ENCODE results near the gene TNP2. TPM values are rescaled to one million over a fixed set of nuclear protein-coding genes. Genes with fewer than 3 reads are reported as not detected.

TNP2 gene
- total and polyA plus RNA-seq, 9 of the 15 experiments (the other 6 are each of a cell fraction or from before 2014, with no cell fraction given): not detected

- TF ChIP-seq MBD1 (CRISPR knock-in tag; IDR thresholded peaks at IDR 0.05): no peak
- TF ChIP-seq ZBTB2 (IDR thresholded peaks at IDR 0.05): no peak
- TF ChIP-seq CCAR2 (IDR thresholded peaks at IDR 0.05; ENCODE audit: low read depth, low read length): no peak
- no peak for TF ChIP-seq EHMT2 (IDR thresholded peaks at IDR 0.05)
- TF ChIP-seq COPS2 (conservative IDR thresholded peaks at IDR 0.05): no peak
- TF ChIP-seq POLR2H (tag; IDR thresholded peaks at IDR 0.05; ENCODE audit: low read depth): peak; percentile 98
- peak; percentile 78 for TF ChIP-seq GTF2A2 (tag; IDR thresholded peaks at IDR 0.05)
- TF ChIP-seq CXXC5 (CRISPR knock-in tag; IDR thresholded peaks at IDR 0.05): peak; percentile 78
- peak; percentile 41 for TF ChIP-seq MEIS2 (IDR thresholded peaks at IDR 0.05; ENCODE audit: partially characterized antibody)
- no peak for TF ChIP-seq ZNF146 (CRISPR knock-in tag; IDR thresholded peaks at IDR 0.05; ENCODE audit: unreplicated experiment)
- peak; percentile 77; the same call in 1 of the 2 replicates for TF ChIP-seq POLR2AphosphoS5 (IDR thresholded peaks at IDR 0.05; ENCODE audit: control insufficient read depth, insufficient read depth, low read depth, low read length)
- no peak for TF ChIP-seq KHSRP (IDR thresholded peaks at IDR 0.05)
- TF ChIP-seq SMARCC2 (IDR thresholded peaks at IDR 0.05; ENCODE audit: low read depth): no peak
- no peak for TF ChIP-seq RBM39 (optimal IDR thresholded peaks at IDR 0.05; ENCODE audit: low read depth, low read length)
- no peak for TF ChIP-seq GATA2 (CRISPR knock-in tag; IDR thresholded peaks at IDR 0.05)
- TF ChIP-seq ZBTB12 (CRISPR knock-in tag; IDR thresholded peaks at IDR 0.05): no peak
- no peak for TF ChIP-seq E4F1 (CRISPR knock-in tag; IDR thresholded peaks at IDR 0.05; ENCODE audit: borderline replicate concordance)
- peak; percentile 98 for TF ChIP-seq TBP (optimal IDR thresholded peaks at IDR 0.05; ENCODE audit: low read depth, low read length)
- TF ChIP-seq ESRRB (CRISPR knock-in tag; IDR thresholded peaks at IDR 0.05; ENCODE audit: borderline replicate concordance): no peak
- no peak for TF ChIP-seq BCL6 (CRISPR knock-in tag; IDR thresholded peaks at IDR 0.05)
- no peak for TF ChIP-seq CHCHD3 (CRISPR knock-in tag; IDR thresholded peaks at IDR 0.05)
- no peak for TF ChIP-seq ZNF75A (CRISPR knock-in tag; IDR thresholded peaks at IDR 0.05)
- no peak for TF ChIP-seq ZNF212 (CRISPR knock-in tag; IDR thresholded peaks at IDR 0.05)
Measured at GRCh38 chr16:11255737-11256660, 13.1 kb downstream of the TNP2 start, which contains the start of gene SOCS1 (continued).

Measured in K562 (cell line).